ENCODE data around the gene ANKRD27.

The ANKRD27 gene

DNA sequence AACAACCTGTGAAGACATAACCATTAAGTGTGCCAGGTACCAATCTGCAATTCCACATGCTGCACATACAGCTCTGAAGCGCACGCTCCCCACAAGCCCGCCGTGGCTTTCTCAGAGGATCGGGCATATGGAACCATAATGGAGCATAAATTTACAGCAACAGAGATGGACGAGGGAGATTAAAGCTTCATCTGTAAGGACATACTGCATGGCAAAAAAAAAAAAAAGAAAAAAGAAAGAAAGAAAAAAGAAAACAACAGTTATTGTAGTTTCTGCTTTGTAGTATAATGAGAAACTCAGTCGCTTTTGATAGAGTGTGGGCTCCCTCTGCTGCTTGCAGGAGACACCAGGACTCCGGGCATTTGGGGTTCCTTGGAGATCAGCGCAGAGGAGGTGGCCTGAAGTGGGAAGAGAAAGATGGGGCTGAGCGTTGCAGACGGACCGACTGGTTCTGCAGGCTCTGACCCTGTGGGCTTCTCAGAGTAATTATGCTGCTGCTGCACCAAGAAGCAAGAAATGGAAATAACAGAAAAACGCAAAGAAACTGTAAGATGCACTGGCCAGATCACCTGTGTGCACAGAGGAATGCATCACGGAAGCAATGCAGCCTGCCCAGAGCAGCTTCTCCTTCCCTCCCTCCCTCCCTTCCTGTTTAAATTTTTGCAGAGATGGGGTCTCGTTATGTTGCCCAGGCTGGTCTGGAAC lies 104.7 kb downstream of the ANKRD27 start:
- no peaks in the 10 kb centered on the region for H3K36me3 ChIP-seq (ENCODE audit: insufficient read depth, low read length)
- no peak overlapping the region for H3K9ac ChIP-seq (ENCODE audit: low read depth, low read length)
- peaks cover 19% of the 10 kb centered on the region for H3K4me1 ChIP-seq (ENCODE audit: insufficient read depth, low read length)
- H3K4me2 ChIP-seq (ENCODE audit: insufficient read depth, low read length), result no peak overlapping the region
- no peaks in the 10 kb centered on the region for H4K20me1 ChIP-seq (ENCODE audit: insufficient read depth, low read length)
- no peak overlapping the region for H2AFZ ChIP-seq (ENCODE audit: low read depth, low read length)
- H3K27ac ChIP-seq (ENCODE audit: low read length), result no peak overlapping the region
- ATAC-seq (ENCODE audit: insufficient read depth, low read depth), result peak; percentile 65
- H3K27me3 ChIP-seq (ENCODE audit: insufficient read depth, low read length, poor library complexity), result no peaks in the 10 kb centered on the region
- H3K4me3 ChIP-seq (ENCODE audit: low read depth in 1 of 2, low read length in 2 of 2), result no peak overlapping the region
- DNase-seq, result peak; percentile 55
- no peaks in the 10 kb centered on the region for H3K79me2 ChIP-seq (ENCODE audit: insufficient read depth, low read length)
- no peak for TF ChIP-seq EZH2 (IDR thresholded peaks at IDR 0.05; ENCODE audit: borderline replicate concordance, low read depth, low read length, severe bottlenecking)
- TF ChIP-seq CTCF (IDR thresholded peaks at IDR 0.05; ENCODE audit: borderline replicate concordance, extremely low read depth, low read length, poor library complexity, severe bottlenecking), result peak; percentile 75
- H3K9me3 ChIP-seq (ENCODE audit: insufficient read depth, low read length, severe bottlenecking), result no peaks in the 10 kb centered on the region

DNA sequence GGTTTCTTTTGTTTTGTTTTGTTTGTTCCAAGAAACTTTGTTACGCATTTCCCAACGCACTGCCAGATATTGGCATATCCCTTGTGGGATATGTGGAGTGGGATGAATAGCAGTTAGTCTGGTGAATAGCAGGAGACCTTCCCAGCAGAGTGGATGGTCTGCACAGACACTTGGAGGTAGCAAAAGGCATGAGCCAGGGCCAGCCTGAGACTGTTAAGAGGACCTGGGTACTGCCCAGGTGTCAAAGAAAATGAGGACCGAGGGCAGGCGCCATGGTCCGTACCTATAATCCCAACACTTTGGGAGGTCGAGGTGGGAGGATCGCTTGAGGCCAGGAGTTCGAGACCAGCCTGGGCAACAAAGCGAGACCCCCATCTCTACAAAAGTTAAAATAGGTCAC lies 107.5 kb downstream of the ANKRD27 start:
- Histone ChIP-seq H2AFZ (ENCODE audit: low read depth, low read length) (no peak overlapping the region), H3K27ac (ENCODE audit: low read length) (no peak overlapping the region), H3K4me1 (ENCODE audit: insufficient read depth, low read length) (peaks cover 4% of the 10 kb centered on the region; the same call in 1 of the 2 replicates), H4K20me1 (ENCODE audit: insufficient read depth, low read length) (no peaks in the 10 kb centered on the region), H3K4me2 (ENCODE audit: insufficient read depth, low read length) (no peak overlapping the region), H3K79me2 (ENCODE audit: insufficient read depth, low read length) (no peaks in the 10 kb centered on the region), H3K9ac (ENCODE audit: low read depth, low read length) (no peak overlapping the region), H3K27me3 (ENCODE audit: insufficient read depth, low read length, poor library complexity) (no peaks in the 10 kb centered on the region), H3K36me3 (ENCODE audit: insufficient read depth, low read length) (no peaks in the 10 kb centered on the region), H3K9me3 (ENCODE audit: insufficient read depth, low read length, severe bottlenecking) (no peaks in the 10 kb centered on the region), H3K4me3 (ENCODE audit: low read depth in 1 of 2, low read length in 2 of 2) (no peak overlapping the region)
- no peak for ATAC-seq (ENCODE audit: insufficient read depth, low read depth)
- DNase-seq, result no peak
- TF ChIP-seq CTCF (IDR thresholded peaks at IDR 0.05; ENCODE audit: borderline replicate concordance, extremely low read depth, low read length, poor library complexity, severe bottlenecking), result no peak
- no peak for TF ChIP-seq EZH2 (IDR thresholded peaks at IDR 0.05; ENCODE audit: borderline replicate concordance, low read depth, low read length, severe bottlenecking)

- Histone ChIP-seq H3K4me1 (ENCODE audit: insufficient read depth, low read length) (0 out of 2 replicates have a peak, but pooled peaks cover 3% of the 10 kb centered on the region), H3K4me2 (ENCODE audit: insufficient read depth, low read length) (no peak overlapping the region), H4K20me1 (ENCODE audit: insufficient read depth, low read length) (no peaks in the 10 kb centered on the region), H3K27ac (ENCODE audit: low read length) (no peak overlapping the region), H3K27me3 (ENCODE audit: insufficient read depth, low read length, poor library complexity) (no peaks in the 10 kb centered on the region), H3K36me3 (ENCODE audit: insufficient read depth, low read length) (no peaks in the 10 kb centered on the region), H3K9me3 (ENCODE audit: insufficient read depth, low read length, severe bottlenecking) (no peaks in the 10 kb centered on the region), H2AFZ (ENCODE audit: low read depth, low read length) (no peak overlapping the region), H3K4me3 (ENCODE audit: low read depth in 1 of 2, low read length in 2 of 2) (no peak overlapping the region), H3K9ac (ENCODE audit: low read depth, low read length) (no peak overlapping the region), H3K79me2 (ENCODE audit: insufficient read depth, low read length) (no peaks in the 10 kb centered on the region)
- no peak for DNase-seq
- TF ChIP-seq CTCF (IDR thresholded peaks at IDR 0.05; ENCODE audit: borderline replicate concordance, extremely low read depth, low read length, poor library complexity, severe bottlenecking) (no peak), EZH2 (IDR thresholded peaks at IDR 0.05; ENCODE audit: borderline replicate concordance, low read depth, low read length, severe bottlenecking) (no peak)
- no peak for ATAC-seq (ENCODE audit: insufficient read depth, low read depth)
Measured at GRCh38 chr19:32566246-32566830, 108.6 kb downstream of the ANKRD27 start.

Measured in DND-41 (cell line).